EL (cell line): ENCODE measurements around the gene B9D1.

Experiments
- DNase-seq: peaks from one replicate; pipeline ENCODE4 v3.0.0-alpha.2; 2016

Gene B9D1

GRCh38 chr17:19335951-19336631 is 26.4 kb downstream of the B9D1 start:
- no peak for DNase-seq

- no peak for DNase-seq
Observed at GRCh38 chr17:19334331-19334730, 28.2 kb downstream of the B9D1 start.

- no peak for DNase-seq
Observed at GRCh38 chr17:19333736-19334290, 28.7 kb downstream of the B9D1 start.

- no peak for DNase-seq
Observed at GRCh38 chr17:19333132-19333440, 29.4 kb downstream of the B9D1 start.

GRCh38 chr17:19332371-19333131 is 30.0 kb downstream of the B9D1 start:
- no peak for DNase-seq

- no peak for DNase-seq
Observed at GRCh38 chr17:19331543-19332245, 30.8 kb downstream of the B9D1 start.

GRCh38 chr17:19331134-19331533 is 31.4 kb downstream of the B9D1 start:
- DNase-seq: peak; percentile 89

- no peak for DNase-seq
Observed at GRCh38 chr17:19330271-19330670, 32.3 kb downstream of the B9D1 start.

GRCh38 chr17:19329839-19330238 is 32.7 kb downstream of the B9D1 start:
- no peak for DNase-seq

GRCh38 chr17:19329136-19329535 is 33.4 kb downstream of the B9D1 start:
- DNase-seq: no peak

GRCh38 chr17:19328441-19329061 is 34.0 kb downstream of the B9D1 start:
- DNase-seq: no peak

- peak; percentile 86 for DNase-seq
Observed at GRCh38 chr17:19327031-19327783, 35.3 kb downstream of the B9D1 start.

GRCh38 chr17:19325542-19325941 is 37.0 kb downstream of the B9D1 start:
- no peak for DNase-seq

- DNase-seq: no peak
Observed at GRCh38 chr17:19322861-19323260, 39.7 kb downstream of the B9D1 start.

- DNase-seq: no peak
Observed at GRCh38 chr17:19322129-19322505, 40.4 kb downstream of the B9D1 start.

- DNase-seq: no peak
Observed at GRCh38 chr17:19321481-19322128, 40.9 kb downstream of the B9D1 start.

- DNase-seq: no peak
Observed at GRCh38 chr17:19320876-19321275, 41.6 kb downstream of the B9D1 start.

GRCh38 chr17:19319771-19320505 is 42.6 kb downstream of the B9D1 start:
- DNase-seq: no peak

- DNase-seq: no peak
Observed at GRCh38 chr17:19318611-19319010, 43.9 kb downstream of the B9D1 start.

- peak; percentile 70 for DNase-seq
Observed at GRCh38 chr17:19317359-19318095, 45.0 kb downstream of the B9D1 start.
